Ishikawa (cell line): ENCODE data around the gene ITLN1.

Source experiments
- CEBPB ChIP-seq: IDR thresholded peaks from 2 replicates; pipeline ENCODE4 v1.6.1; 2012
- CREB1 ChIP-seq: IDR thresholded peaks from 2 replicates; pipeline ENCODE4 v1.6.1; 2012; ENCODE audit warnings: low read depth
- EGR1 ChIP-seq: IDR thresholded peaks from 2 replicates; pipeline ENCODE4 v1.6.1; 2012
- EP300 ChIP-seq: IDR thresholded peaks from 2 replicates; pipeline ENCODE4 v1.6.1; 2012; ENCODE audit warnings: borderline replicate concordance
- FOXM1 ChIP-seq: IDR thresholded peaks from 2 replicates; pipeline ENCODE4 v1.6.1; 2012; ENCODE audit warnings: low read depth, borderline replicate concordance
- RAD21 ChIP-seq: IDR thresholded peaks from 2 replicates; pipeline ENCODE4 v1.6.1; 2012; ENCODE audit warnings: low read depth
- TAF1 ChIP-seq: IDR thresholded peaks from 2 replicates; pipeline ENCODE4 v1.6.1; 2012; ENCODE audit warnings: low read depth, mild to moderate bottlenecking
- TCF12 ChIP-seq: IDR thresholded peaks from 2 replicates; pipeline ENCODE4 v1.6.1; 2012; ENCODE audit warnings: low read depth
- YY1 ChIP-seq: IDR thresholded peaks from 2 replicates; pipeline ENCODE4 v1.6.1; 2012; ENCODE audit warnings: low read depth
- TF ChIP-seq, protein P1 (sequence below): IDR thresholded peaks from 2 replicates; pipeline ENCODE4 v1.6.1; 2012; ENCODE audit warnings: low read depth, mild to moderate bottlenecking
- TF ChIP-seq, protein P2 (sequence below): IDR thresholded peaks from 2 replicates; pipeline ENCODE4 v1.6.1; 2012

DNA sequence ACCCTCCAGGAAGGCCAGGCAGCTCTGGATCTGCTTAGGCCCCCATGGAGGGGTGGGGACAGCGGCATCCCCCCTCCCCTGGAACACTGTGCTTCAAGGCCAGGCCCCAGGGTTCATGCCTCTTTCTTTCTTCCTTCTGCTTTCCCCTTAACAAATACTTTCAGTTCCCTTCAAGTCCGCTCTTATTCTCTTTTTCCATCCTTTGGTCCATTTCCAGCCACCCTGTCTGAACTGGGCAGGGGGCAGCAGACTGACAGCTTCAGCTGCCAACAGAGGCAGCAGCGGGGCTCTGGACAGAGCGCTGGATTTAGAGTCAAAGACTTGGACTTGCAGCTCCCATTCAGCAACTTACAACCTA is 21.2 kb downstream of the ITLN1 start:
- no peak for TF ChIP-seq CREB1
- TF ChIP-seq, protein P1, sequence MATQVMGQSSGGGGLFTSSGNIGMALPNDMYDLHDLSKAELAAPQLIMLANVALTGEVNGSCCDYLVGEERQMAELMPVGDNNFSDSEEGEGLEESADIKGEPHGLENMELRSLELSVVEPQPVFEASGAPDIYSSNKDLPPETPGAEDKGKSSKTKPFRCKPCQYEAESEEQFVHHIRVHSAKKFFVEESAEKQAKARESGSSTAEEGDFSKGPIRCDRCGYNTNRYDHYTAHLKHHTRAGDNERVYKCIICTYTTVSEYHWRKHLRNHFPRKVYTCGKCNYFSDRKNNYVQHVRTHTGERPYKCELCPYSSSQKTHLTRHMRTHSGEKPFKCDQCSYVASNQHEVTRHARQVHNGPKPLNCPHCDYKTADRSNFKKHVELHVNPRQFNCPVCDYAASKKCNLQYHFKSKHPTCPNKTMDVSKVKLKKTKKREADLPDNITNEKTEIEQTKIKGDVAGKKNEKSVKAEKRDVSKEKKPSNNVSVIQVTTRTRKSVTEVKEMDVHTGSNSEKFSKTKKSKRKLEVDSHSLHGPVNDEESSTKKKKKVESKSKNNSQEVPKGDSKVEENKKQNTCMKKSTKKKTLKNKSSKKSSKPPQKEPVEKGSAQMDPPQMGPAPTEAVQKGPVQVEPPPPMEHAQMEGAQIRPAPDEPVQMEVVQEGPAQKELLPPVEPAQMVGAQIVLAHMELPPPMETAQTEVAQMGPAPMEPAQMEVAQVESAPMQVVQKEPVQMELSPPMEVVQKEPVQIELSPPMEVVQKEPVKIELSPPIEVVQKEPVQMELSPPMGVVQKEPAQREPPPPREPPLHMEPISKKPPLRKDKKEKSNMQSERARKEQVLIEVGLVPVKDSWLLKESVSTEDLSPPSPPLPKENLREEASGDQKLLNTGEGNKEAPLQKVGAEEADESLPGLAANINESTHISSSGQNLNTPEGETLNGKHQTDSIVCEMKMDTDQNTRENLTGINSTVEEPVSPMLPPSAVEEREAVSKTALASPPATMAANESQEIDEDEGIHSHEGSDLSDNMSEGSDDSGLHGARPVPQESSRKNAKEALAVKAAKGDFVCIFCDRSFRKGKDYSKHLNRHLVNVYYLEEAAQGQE: no peak
- TF ChIP-seq, protein P2, sequence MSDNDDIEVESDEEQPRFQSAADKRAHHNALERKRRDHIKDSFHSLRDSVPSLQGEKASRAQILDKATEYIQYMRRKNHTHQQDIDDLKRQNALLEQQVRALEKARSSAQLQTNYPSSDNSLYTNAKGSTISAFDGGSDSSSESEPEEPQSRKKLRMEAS: no peak
- no peak for TF ChIP-seq RAD21
- TF ChIP-seq YY1: no peak
- TF ChIP-seq CEBPB: no peak
- TF ChIP-seq TAF1: no peak
- no peak for TF ChIP-seq TCF12
- TF ChIP-seq EP300: no peak
- no peak for TF ChIP-seq FOXM1
- TF ChIP-seq EGR1: no peak
